Subcutaneous adipose tissue (tissue), 4 donors: ENCODE data around the gene FZR1. TPM values are rescaled to one million over a fixed set of nuclear protein-coding genes. Genes with fewer than 3 reads are reported as not detected.

Source experiments
- total RNA-seq, 4 donors: library from RNA; depleted of rRNA; stranded (reverse); fragments of >200 nt; gene quantifications; one replicate each; pipeline ENCODE4 v1.1.0, GENCODE V29; 2016
- TF ChIP-seq, protein P1 (sequence below): fragments of 450-650 bp; IDR thresholded peaks from one replicate; pipeline ENCODE4 v1.5.1; 2016; ENCODE audit warnings: low read depth, mild to moderate bottlenecking, control low read depth, antibody characterized with exemption, moderate library complexity

FZR1 gene
- total RNA-seq, 4 donors from 2014 or later, result 8.2 to 28.3 (median 13.0) TPM

DNA sequence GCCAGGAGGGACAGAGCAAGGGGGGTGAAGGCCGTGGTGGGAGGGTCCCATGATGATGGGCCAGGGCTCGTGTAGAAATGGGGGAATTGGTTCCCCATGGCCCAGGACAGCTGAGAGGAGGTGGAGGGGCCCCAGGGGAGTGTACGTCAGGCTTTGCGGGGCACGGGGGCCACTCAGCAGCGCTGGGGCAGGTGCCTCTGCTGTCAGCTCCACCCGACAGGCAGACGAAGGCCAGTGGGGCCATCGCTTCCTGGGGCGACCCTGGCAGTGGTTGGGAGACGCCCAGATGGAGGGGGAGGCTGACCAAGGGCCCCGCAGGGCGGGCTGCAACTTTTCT is 31.0 kb downstream of the FZR1 start:
- TF ChIP-seq, protein P1, sequence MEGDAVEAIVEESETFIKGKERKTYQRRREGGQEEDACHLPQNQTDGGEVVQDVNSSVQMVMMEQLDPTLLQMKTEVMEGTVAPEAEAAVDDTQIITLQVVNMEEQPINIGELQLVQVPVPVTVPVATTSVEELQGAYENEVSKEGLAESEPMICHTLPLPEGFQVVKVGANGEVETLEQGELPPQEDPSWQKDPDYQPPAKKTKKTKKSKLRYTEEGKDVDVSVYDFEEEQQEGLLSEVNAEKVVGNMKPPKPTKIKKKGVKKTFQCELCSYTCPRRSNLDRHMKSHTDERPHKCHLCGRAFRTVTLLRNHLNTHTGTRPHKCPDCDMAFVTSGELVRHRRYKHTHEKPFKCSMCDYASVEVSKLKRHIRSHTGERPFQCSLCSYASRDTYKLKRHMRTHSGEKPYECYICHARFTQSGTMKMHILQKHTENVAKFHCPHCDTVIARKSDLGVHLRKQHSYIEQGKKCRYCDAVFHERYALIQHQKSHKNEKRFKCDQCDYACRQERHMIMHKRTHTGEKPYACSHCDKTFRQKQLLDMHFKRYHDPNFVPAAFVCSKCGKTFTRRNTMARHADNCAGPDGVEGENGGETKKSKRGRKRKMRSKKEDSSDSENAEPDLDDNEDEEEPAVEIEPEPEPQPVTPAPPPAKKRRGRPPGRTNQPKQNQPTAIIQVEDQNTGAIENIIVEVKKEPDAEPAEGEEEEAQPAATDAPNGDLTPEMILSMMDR, result no peak

DNA sequence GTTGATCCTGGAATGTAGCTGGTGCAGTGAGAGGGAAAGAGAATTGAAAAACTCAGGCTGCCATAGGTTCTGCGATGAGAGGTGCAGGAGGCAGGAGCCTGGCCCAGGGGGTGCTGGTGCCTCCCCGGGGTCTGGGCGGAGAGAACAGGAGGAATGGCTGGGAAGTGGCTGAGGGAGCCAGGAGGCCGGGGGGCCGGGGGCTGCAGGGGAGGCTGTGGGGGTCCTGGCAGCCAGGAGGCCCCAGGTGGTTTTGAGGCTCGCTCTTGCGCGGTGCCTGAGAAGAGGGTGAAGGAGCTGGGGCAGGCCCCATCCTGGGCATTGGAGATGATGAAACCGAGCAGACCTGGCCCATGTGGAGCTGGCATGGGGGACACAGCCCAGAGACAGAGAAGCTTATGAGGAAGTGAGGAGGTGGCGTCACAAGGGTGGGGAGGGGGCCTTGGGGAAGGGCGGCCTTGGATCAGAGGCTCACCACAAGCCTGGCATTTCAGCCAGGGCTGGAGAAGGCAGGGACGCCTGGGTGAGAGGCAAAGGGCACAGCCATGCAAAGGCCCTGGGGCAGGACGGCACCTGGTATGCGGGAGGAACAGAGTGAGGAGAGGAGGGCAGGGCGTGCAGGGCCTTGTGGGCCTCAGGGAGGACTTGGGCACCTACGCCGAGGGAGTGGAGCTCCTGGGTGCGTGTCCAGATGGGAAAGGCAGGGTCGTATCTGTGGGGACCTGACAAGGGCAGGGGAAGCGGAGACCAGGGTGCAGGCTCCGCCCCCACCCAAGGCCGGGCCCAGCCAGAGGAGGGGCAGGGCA is 31.5 kb downstream of the FZR1 start:
- TF ChIP-seq, protein P1, result no peak

DNA sequence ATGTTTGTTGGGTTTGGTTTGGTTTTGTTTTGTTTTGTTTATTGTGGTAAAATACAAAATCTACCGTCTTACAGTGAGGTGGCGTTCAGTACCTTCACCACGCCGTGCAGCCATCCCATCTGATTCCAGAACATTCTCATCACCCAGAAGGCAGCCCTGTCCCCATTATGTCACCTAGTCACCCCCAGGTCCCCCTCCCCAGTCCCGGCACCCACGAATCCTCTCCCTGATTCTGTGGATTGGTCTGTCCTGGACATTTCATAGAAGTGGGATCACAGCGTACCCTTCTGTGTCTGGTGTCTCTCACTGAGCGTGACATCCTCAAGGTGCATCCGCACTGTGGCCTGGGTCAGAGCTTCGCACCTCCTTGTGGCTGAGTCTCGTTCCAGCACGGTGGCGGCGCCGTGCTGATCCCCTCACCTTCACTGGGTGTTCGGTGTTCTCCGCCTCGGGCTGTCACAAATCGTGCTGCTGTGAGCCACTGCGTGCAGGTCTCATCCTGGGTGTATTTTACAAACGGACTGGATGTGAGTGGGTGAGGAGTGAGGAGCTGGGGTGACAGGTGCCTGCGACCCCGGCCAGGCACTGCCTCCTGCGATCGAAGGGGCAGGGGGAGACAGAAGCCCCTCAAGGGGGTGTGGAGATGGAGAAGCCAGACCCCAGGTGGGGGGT is 32.3 kb downstream of the FZR1 start:
- TF ChIP-seq, protein P1, result no peak

DNA sequence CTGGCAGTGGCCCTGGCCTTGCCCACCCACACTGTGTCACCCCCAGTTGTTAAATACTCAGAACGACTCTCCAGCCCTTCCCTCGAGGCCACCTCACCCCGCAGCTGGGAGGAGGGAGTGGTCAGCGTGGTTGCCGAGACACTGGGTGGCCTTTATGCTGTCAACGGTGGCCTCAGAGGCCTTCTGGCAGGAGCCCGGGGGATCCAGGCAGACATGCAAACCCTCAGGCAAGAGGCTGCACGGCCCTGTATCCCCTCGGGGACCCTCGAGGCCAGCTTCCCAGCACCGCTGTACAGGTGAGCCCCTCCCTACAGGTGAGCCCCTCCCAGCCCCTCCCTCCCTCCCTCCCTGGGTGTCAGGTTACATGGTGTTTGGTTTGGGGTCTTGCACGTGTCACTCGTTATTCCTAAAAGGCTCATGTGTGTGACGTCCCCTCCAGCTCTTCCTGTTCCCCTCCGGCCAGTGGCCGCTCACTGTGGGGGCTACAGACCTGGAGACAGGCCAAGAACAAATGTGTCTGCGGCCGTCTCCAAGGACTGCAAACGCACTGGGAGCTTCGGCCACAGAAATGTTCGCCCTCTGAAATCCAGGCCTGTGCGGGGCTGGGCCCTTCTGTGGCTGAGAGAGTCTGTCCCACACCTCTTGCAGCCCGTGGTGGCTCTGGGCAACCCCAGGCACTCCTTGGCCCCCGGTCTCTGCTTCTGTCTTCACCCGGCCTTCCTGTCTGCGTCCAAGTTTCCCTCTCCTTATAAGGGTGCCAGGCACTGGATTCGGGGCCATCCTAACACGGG is 33.0 kb downstream of the FZR1 start, which contains the start of gene TEKTIP1:
TEKTIP1 (plus strand) TSS at position 210 of the 791 bp plus-strand sequence; CDS start at position 214, 4 bp downstream.
- TF ChIP-seq, protein P1, result no peak

DNA sequence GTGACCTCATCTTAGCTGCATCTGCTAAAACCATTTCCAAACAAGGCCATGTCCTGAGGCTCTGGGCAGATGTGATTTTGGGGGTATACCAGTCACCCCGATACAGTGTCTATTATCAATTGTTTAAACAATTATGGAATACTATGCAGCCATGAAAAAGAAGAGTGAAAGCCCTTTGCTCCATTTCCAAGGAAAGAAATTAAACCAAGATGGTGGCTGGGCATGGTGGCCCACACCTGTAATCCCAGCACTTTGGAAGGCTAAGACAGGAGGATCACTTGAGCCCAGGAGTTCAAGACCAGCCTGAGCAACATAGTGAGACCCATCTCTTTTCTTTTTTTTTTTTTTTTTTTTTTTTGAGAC is 33.6 kb downstream of the FZR1 start:
- TF ChIP-seq, protein P1, result no peak

DNA sequence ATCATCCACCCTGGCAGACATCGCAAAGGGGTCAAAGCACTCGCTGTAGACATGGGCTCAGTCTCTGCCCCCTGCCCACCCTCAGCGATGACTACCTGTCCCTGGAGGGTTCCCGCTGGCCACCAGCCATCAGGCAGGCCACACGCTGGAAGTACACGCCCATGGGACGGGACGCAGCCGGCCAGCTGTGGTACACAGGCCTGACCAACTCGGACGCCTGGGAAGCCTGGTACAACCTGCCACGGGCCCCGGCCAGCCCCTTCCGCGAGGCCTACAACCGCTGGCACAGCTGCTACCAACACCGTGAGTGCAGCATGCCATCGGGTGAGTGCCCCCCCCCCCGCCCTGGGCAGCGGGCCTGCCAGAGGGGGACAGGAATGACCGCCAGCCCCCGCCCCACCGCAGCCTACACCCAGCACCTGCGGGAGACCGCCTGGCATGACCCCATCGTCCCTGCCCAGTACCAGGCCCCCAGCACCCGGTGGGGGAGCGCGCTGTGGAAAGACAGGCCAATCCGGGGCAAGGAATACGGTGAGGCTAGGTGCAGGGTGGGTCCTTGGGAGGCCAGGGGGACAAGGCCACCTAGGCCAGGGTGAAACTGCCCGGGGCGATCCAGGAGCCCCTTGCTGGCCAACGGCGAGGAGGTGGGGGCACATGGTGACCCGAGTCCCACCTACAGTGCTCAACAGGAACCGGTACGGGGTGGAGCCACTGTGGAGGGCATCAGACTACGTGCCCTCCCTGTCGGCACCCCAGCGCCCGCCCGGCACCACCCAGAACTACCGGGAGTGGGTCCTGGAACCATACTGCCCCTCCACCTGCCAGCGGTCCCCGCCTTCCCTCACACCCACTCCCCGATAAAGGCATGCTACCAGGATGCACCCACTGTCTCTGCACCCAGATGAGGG is 37.3 kb downstream of the FZR1 start:
- TF ChIP-seq, protein P1, result no peak
